HFF-Myc (cell line): ENCODE measurements around the gene TANGO2.

ENCODE experiments used
- DNase-seq: peaks from one replicate; pipeline ENCODE4 v3.0.0-alpha.2; 2011; ENCODE audit warnings: low read depth; ENCODE audit errors: extremely low read depth
- H3K4me3 ChIP-seq: replicated peaks from 2 replicates; pipeline ENCODE4 v1.5.1; 2011; ENCODE audit warnings: low read depth, mild to moderate bottlenecking, control low read depth, low read length
- CTCF ChIP-seq: IDR thresholded peaks from 2 replicates; pipeline ENCODE4 v1.5.1; 2012; ENCODE audit warnings: mild to moderate bottlenecking, low read depth, low read length, control low read depth; ENCODE audit errors: missing control alignments

TANGO2 gene

DNA sequence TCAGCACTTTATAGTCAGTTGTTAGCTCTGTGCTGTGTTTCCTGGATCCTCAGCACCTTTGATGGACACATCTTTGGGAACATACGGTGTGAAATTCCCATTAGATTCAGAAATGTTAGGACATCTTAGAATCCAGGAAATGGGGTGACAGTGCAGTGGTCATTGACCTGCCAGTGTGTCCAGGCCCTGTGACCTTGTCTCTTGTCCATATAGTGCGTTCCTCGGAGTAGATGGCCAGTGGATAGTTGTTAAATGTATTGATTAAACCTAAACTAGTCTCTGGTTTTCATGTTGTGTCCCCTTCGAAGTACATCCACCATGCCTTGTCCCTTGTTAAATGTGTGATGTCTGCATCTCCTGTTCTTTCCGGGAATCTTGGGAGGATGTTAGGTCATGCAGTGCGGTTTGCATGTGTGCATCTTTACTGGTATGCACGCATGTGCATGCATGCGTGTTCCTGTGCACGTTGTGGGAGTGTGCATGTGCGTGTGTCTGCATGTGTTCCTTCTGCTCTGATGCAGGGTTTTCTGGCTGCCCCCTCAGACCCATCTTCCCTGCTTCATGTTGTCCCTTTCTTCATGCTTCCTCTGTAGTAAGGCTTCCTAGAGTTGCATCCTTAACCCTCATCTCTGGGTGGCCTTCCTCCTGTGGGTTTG, 63.1 kb downstream of the TANGO2 start:
- TF ChIP-seq CTCF: no peak
- DNase-seq: no peak
- no peak overlapping the region for H3K4me3 ChIP-seq

- no peak overlapping the region for H3K4me3 ChIP-seq
- DNase-seq: no peak
- peak; percentile 38 for TF ChIP-seq CTCF
These were observed 63.9 kb downstream of the TANGO2 start for GRCh38 chr22:20084547-20085413.

DNA sequence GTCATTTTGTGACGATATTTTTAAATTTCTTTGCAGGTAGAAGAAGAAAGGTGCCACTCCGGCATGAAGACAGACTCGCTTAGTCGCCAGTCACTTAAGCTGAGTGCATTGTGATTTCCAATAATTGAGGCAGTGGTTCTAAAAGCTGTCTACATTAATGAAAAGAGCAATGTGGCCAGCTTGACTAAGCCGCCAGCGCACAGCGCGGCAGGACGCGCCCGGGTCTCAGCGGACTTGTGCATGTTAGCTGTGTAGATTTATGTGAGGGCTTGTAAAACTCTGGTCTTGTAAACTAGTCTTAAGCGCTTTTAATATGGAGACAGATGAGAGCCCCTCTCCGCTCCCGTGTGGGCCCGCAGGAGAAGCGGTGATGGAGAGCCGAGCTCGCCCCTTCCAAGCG, 64.7 kb downstream of the TANGO2 start:
- H3K4me3 ChIP-seq: no peak overlapping the region
- DNase-seq: no peak
- TF ChIP-seq CTCF: no peak

DNA sequence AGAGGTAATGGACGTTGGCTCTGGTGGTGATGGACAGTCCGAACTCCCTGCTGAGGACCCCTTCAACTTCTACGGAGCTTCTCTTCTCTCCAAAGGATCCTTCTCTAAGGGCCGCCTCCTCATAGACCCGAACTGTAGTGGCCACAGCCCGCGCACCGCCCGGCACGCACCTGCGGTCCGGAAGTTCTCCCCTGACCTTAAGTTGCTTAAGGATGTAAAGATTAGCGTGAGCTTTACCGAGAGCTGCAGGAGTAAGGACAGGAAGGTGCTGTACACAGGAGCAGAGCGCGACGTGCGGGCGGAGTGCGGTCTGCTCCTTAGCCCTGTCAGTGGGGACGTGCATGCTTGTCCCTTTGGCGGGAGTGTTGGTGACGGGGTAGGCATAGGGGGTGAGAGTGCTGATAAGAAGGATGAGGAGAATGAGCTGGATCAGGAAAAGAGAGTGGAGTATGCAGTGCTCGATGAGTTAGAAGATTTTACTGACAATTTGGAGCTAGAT, 65.2 kb downstream of the TANGO2 start:
- H3K4me3 ChIP-seq: no peak overlapping the region
- no peak for DNase-seq
- no peak for TF ChIP-seq CTCF

DNA sequence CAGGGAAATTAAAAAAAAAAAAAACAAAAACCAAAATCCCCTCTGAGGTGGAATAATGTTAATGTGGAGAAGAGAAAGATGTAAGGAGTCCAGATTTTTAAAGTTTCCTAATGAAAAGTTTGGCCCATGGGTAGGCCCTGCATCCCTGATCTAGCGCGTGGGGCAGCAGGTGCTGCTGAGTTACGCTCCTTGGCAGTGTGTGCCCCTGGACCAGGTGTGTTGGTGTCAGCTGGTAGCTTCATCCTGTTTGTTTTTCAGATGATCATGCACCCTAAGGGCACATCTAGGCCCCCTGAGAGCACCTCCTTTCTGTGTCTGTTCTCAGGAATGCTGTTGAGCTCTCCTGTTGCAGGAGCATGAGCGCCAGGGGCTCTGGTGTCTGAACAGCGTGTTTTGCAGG, 65.9 kb downstream of the TANGO2 start:
- no peak for DNase-seq
- TF ChIP-seq CTCF: no peak
- H3K4me3 ChIP-seq: no peak overlapping the region

DNA sequence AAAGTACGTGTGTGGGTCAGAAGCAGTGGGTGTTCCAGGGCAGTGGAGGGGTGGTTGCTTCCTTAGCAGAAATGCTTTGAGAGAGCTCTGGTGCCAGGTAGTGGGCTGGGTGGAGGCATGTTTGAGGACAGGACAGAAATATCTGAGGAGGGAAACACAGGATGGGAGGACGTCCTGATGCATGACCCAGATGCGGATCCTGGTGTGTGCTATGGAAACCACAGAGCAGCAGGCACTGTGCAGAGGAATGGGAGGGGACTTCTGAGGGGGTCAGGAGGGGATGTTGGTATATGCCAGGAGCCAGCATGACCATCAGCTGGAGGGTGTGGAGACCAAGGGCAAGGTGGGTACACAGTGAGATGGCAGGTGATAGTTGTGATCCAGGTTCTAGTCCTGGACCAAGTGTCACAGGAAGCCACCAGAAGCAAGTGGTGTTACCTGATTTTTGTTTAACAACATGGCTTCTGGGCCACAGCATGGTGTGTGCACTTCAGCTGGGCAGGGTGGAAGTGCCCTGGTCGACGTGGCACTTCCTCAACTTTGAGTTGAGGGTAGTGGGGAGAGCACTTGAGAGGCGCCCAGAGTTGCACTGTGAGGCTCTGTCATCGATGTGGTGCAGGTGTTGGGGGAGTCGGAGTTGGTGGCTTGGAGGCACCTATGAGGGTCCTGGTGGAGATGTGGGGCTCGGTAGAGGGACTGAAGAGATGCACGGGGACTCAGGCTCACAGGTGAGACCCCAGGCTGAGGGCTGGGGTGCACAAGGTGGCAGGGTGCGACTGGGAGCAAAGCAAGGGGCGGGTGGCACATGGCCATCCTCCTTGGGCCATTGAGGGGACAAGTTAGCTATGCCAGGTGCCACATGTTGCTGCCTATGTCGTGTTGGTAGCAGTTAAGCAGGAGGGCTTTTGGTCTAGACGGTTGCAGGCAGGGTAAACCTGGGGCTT, 66.7 kb downstream of the TANGO2 start:
- TF ChIP-seq CTCF: no peak
- H3K4me3 ChIP-seq: no peak overlapping the region
- DNase-seq: no peak
